ENCODE data around the gene VNN1.

DNA sequence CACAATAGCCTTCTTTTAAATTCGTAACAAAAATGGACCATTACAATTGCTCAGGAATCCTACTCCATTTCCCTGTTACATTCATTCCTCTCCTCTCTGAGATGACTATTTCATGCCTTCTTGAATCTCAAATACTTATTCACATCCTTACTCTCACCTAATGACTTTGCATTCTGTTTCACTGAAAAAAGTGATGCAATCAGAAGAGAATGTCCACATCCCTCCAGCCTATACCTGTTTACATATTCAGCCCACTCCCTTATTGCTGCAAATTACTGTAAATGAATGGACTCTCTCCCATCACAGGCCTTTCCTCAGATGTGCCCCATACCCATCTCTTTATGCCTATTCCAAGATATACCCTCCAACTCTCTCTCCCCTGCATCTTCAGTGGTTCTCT, 63.4 kb downstream of the VNN1 start:
- no peak for TF ChIP-seq CTCF (conservative IDR thresholded peaks at IDR 0.05; ENCODE audit: low read depth, low read length)
- TF ChIP-seq EZH2 (IDR thresholded peaks at IDR 0.05; ENCODE audit: borderline replicate concordance, low read depth, low read length, poor library complexity, severe bottlenecking), result no peak

All from A673 (cell line).